ENCODE data around the gene CTBP1.

Gene CTBP1

GRCh38 chr4:1203026-1203616 lies 45.8 kb downstream of the CTBP1 start:
- FAIRE-seq: no peak
- DNase-seq (ENCODE audit: insufficient read length): no peak
- TF ChIP-seq TAF1 (IDR thresholded peaks at IDR 0.05; ENCODE audit: borderline replicate concordance, low read depth, low read length) (no peak), POLR2AphosphoS5 (IDR thresholded peaks at IDR 0.05; ENCODE audit: low read depth, low read length) (no peak), POLR2A (IDR thresholded peaks at IDR 0.05; ENCODE audit: low read depth, low read length) (no peak)

- TF ChIP-seq POLR2AphosphoS5 (IDR thresholded peaks at IDR 0.05; ENCODE audit: low read depth, low read length): no peak
- no peak for TF ChIP-seq TAF1 (IDR thresholded peaks at IDR 0.05; ENCODE audit: borderline replicate concordance, low read depth, low read length)
- no peak for FAIRE-seq
- DNase-seq (ENCODE audit: insufficient read length): peak; percentile 6
Measured at GRCh38 chr4:1202526-1203011, 46.4 kb downstream of the CTBP1 start.

- TF ChIP-seq POLR2A (IDR thresholded peaks at IDR 0.05; ENCODE audit: low read depth, low read length) (peak; percentile 37; the same call in 1 of the 2 replicates), TAF1 (IDR thresholded peaks at IDR 0.05; ENCODE audit: borderline replicate concordance, low read depth, low read length) (no peak)
- DNase-seq (ENCODE audit: insufficient read length): peak; percentile 67
- FAIRE-seq: peak; percentile 97
Measured at GRCh38 chr4:1201851-1202525, 46.9 kb downstream of the CTBP1 start.

GRCh38 chr4:1200425-1201035 lies 48.4 kb downstream of the CTBP1 start:
- DNase-seq (ENCODE audit: insufficient read length) (peak; percentile 40), FAIRE-seq (peak; percentile 88)
- TF ChIP-seq POLR2AphosphoS5 (IDR thresholded peaks at IDR 0.05; ENCODE audit: low read depth, low read length) (no peak), POLR2A (IDR thresholded peaks at IDR 0.05; ENCODE audit: low read depth, low read length) (no peak), TAF1 (IDR thresholded peaks at IDR 0.05; ENCODE audit: borderline replicate concordance, low read depth, low read length) (no peak)

GRCh38 chr4:1199556-1200331 lies 49.2 kb downstream of the CTBP1 start:
- FAIRE-seq: no peak
- peak; percentile 9 for DNase-seq (ENCODE audit: insufficient read length)
- no peak for TF ChIP-seq TAF1 (IDR thresholded peaks at IDR 0.05; ENCODE audit: borderline replicate concordance, low read depth, low read length)
- no peak for TF ChIP-seq POLR2A (IDR thresholded peaks at IDR 0.05; ENCODE audit: low read depth, low read length)
- no peak for TF ChIP-seq POLR2AphosphoS5 (IDR thresholded peaks at IDR 0.05; ENCODE audit: low read depth, low read length)

- DNase-seq (ENCODE audit: insufficient read length): no peak
- TF ChIP-seq POLR2AphosphoS5 (IDR thresholded peaks at IDR 0.05; ENCODE audit: low read depth, low read length) (no peak), POLR2A (IDR thresholded peaks at IDR 0.05; ENCODE audit: low read depth, low read length) (no peak), TAF1 (IDR thresholded peaks at IDR 0.05; ENCODE audit: borderline replicate concordance, low read depth, low read length) (no peak)
Measured at GRCh38 chr4:1198098-1198844, 50.7 kb downstream of the CTBP1 start.

GRCh38 chr4:1196421-1197183 lies 52.3 kb downstream of the CTBP1 start:
- DNase-seq (ENCODE audit: insufficient read length) (no peak), FAIRE-seq (no peak)
- TF ChIP-seq TAF1 (IDR thresholded peaks at IDR 0.05; ENCODE audit: borderline replicate concordance, low read depth, low read length) (no peak), POLR2A (IDR thresholded peaks at IDR 0.05; ENCODE audit: low read depth, low read length) (no peak)

More at GRCh38 chr4:1198098-1198844, 50.7 kb downstream of the CTBP1 start:
- no peak for FAIRE-seq

- no peak for TF ChIP-seq POLR2AphosphoS5 (IDR thresholded peaks at IDR 0.05; ENCODE audit: low read depth, low read length)
- TF ChIP-seq POLR2A (IDR thresholded peaks at IDR 0.05; ENCODE audit: low read depth, low read length): no peak
- TF ChIP-seq TAF1 (IDR thresholded peaks at IDR 0.05; ENCODE audit: borderline replicate concordance, low read depth, low read length): no peak
- FAIRE-seq: no peak
- no peak for DNase-seq (ENCODE audit: insufficient read length)
Measured at GRCh38 chr4:1195891-1196401, 53.0 kb downstream of the CTBP1 start.

GRCh38 chr4:1195109-1195671 lies 53.7 kb downstream of the CTBP1 start:
- no peak for FAIRE-seq
- DNase-seq (ENCODE audit: insufficient read length): peak; percentile 15
- no peak for TF ChIP-seq TAF1 (IDR thresholded peaks at IDR 0.05; ENCODE audit: borderline replicate concordance, low read depth, low read length)
- TF ChIP-seq POLR2A (IDR thresholded peaks at IDR 0.05; ENCODE audit: low read depth, low read length): no peak

Data from GM12892 (cell line).